SU-DHL-6 (cell line): ENCODE measurements around the gene GINS2.

ENCODE experiments used
- H2AFZ ChIP-seq: fragments of 200-600 bp; sonication (generic); 2 replicates; pipeline ENCODE4 v1.6.1; 2014; ENCODE audit warnings: low read depth, mild to moderate bottlenecking, moderate library complexity, mixed read lengths, antibody characterized with exemption, low read length; ENCODE audit not compliant: severe bottlenecking
- H3F3A ChIP-seq: fragments of 200-600 bp; shearing (Covaris generic); 2 replicates; pipeline ENCODE4 v1.6.0; 2016; ENCODE audit warnings: antibody characterized with exemption, mild to moderate bottlenecking; ENCODE audit not compliant: insufficient read depth
- H3K27ac ChIP-seq: fragments of 200-600 bp; sonication (generic); 2 replicates; pipeline ENCODE4 v1.5.1; 2016; ENCODE audit warnings: low read depth, mild to moderate bottlenecking, low read length, moderate library complexity, mixed read lengths
- H3K27me3 ChIP-seq: fragments of 200-600 bp; sonication (generic), shearing (Covaris generic); 2 replicates; pipeline ENCODE4 v1.6.0; 2014; ENCODE audit warnings: mild to moderate bottlenecking, low read length
- H3K36me3 ChIP-seq: fragments of 200-600 bp; sonication (generic); 2 replicates; pipeline ENCODE4 v1.6.1; 2014; ENCODE audit warnings: mild to moderate bottlenecking, low read length, mixed read lengths
- H3K4me2 ChIP-seq: fragments of 300-600, 200-600 bp; shearing (Covaris generic), sonication (generic); 2 replicates; pipeline ENCODE4 v1.6.0; 2014; ENCODE audit warnings: low read length, low read depth, mild to moderate bottlenecking; ENCODE audit not compliant: poor library complexity, severe bottlenecking
- H3K4me3 ChIP-seq: fragments of 200-600 bp; sonication (generic); 2 replicates; pipeline ENCODE4 v1.5.1; 2014; ENCODE audit warnings: antibody characterized with exemption, low read length, mild to moderate bottlenecking, mixed read lengths; ENCODE audit not compliant: insufficient read depth, poor library complexity, severe bottlenecking
- H3K79me2 ChIP-seq: fragments of 200-600 bp; sonication (generic); 2 replicates; pipeline ENCODE4 v1.6.1; 2014; ENCODE audit warnings: mild to moderate bottlenecking, low read length, moderate library complexity; ENCODE audit not compliant: insufficient read depth
- H3K9ac ChIP-seq: fragments of 200-600 bp; sonication (generic); 2 replicates; pipeline ENCODE4 v1.7.0; 2014; ENCODE audit warnings: mild to moderate bottlenecking, low read length
- H3K9me2 ChIP-seq: fragments of 200-600 bp; sonication (generic); replicated peaks from 2 replicates; pipeline ENCODE4 v1.6.1; 2014; ENCODE audit warnings: low read length; ENCODE audit not compliant: insufficient read depth
- H3K9me3 ChIP-seq: fragments of 200-600 bp; sonication (generic); 2 replicates; pipeline ENCODE4 v1.6.1; 2014; ENCODE audit warnings: low read length, mixed read lengths; ENCODE audit not compliant: insufficient read depth
- H4K20me1 ChIP-seq: fragments of 200-600 bp; sonication (generic); 2 replicates; pipeline ENCODE4 v1.6.1; 2014; ENCODE audit warnings: low read depth, mild to moderate bottlenecking, antibody characterized with exemption, low read length, moderate library complexity, mixed read lengths
- EZH2phosphoT487 ChIP-seq: fragments of 200-600 bp; sonication (generic), shearing (Covaris generic); conservative IDR thresholded peaks from 2 replicates; pipeline ENCODE4 v1.6.1; 2018; ENCODE audit warnings: mild to moderate bottlenecking, antibody characterized with exemption, low read length, moderate library complexity, mixed read lengths
- TF ChIP-seq, protein P1 (sequence below): fragments of 200-600 bp; sonication (generic); IDR thresholded peaks from one replicate; pipeline ENCODE4 v1.5.1; 2017; ENCODE audit warnings: antibody characterized with exemption, mild to moderate bottlenecking, low read length, moderate library complexity; ENCODE audit not compliant: insufficient read depth, poor library complexity, severe bottlenecking

The GINS2 gene

DNA sequence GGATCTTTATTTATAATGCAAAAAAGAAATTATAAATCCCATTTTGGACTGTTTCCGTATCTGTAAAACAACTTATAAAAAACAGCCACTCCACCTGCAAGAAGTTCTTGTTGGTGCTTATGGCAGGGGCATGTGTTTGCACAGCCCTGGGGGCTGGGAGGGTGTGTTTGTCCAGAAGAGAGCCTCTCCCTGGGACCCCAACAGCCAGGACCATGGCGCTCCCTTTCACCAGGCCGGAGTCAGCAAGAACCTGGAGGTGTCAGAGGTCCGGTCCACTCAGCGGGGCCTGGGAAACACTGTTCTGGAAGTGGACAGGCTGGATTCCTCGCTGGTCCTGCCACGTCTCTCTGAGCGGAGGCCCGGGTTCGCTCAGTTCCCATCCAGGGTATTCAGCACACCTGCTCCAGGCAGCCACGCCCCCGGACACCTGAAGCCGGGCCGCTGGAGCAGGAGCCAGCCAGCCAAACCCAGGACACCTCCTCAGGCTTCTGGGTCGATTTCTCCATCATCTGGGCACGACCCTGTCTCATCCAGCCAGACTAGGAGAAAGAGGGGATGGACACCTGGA is 18.9 kb upstream of the GINS2 start:
- Histone ChIP-seq H3K27me3 (no peaks in the 10 kb centered on the region), H3K79me2 (no peaks in the 10 kb centered on the region), H3K27ac (no peak overlapping the region)

DNA sequence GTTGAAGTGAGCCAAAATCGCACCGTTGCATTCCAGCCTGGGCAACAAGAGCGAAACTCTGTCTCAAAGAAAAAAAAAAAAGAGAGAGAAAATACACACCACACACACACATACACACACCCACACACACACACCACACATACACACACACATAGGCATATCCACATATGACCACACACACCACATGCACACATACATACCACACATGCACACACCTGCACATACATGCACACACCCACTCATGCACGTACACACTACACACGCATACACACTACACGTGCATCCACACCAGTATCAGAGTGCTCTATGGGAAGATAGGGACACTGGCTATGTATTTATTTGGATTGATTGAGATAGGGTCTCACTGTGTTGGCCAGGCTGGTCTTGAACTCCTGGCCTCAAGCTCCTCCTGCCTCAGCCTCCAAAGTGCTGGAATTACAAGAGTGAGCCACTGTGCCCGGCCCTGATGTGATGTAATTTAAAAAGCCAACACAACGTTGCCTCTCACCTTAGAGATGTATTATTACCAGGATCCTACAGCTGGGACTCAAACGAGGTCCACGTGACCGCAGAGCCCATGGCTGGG is 17.8 kb upstream of the GINS2 start:
- Histone ChIP-seq H3K9me2 (no peaks in the 10 kb centered on the region), H4K20me1 (no peaks in the 10 kb centered on the region), H3F3A (no peaks in the 10 kb centered on the region), H2AFZ (no peak overlapping the region), H3K27ac (no peak overlapping the region), H3K36me3 (no peaks in the 10 kb centered on the region), H3K27me3 (no peaks in the 10 kb centered on the region), H3K4me2 (no peak overlapping the region), H3K4me3 (no peak overlapping the region), H3K79me2 (no peaks in the 10 kb centered on the region), H3K9ac (no peak overlapping the region), H3K9me3 (no peaks in the 10 kb centered on the region)
- no peak for TF ChIP-seq EZH2phosphoT487
- TF ChIP-seq, protein P1, sequence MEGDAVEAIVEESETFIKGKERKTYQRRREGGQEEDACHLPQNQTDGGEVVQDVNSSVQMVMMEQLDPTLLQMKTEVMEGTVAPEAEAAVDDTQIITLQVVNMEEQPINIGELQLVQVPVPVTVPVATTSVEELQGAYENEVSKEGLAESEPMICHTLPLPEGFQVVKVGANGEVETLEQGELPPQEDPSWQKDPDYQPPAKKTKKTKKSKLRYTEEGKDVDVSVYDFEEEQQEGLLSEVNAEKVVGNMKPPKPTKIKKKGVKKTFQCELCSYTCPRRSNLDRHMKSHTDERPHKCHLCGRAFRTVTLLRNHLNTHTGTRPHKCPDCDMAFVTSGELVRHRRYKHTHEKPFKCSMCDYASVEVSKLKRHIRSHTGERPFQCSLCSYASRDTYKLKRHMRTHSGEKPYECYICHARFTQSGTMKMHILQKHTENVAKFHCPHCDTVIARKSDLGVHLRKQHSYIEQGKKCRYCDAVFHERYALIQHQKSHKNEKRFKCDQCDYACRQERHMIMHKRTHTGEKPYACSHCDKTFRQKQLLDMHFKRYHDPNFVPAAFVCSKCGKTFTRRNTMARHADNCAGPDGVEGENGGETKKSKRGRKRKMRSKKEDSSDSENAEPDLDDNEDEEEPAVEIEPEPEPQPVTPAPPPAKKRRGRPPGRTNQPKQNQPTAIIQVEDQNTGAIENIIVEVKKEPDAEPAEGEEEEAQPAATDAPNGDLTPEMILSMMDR: no peak

More for the DNA sequence above, 18.9 kb upstream of the GINS2 start:
- no peak overlapping the region for H2AFZ ChIP-seq
- H3K4me3 ChIP-seq: no peak overlapping the region
- H3K9me3 ChIP-seq: no peaks in the 10 kb centered on the region
- no peaks in the 10 kb centered on the region for H3K9me2 ChIP-seq
- no peaks in the 10 kb centered on the region for H3K36me3 ChIP-seq
- no peak overlapping the region for H3K4me2 ChIP-seq
- H3K9ac ChIP-seq: no peak overlapping the region
- no peaks in the 10 kb centered on the region for H3F3A ChIP-seq
- no peaks in the 10 kb centered on the region for H4K20me1 ChIP-seq
- no peak for TF ChIP-seq EZH2phosphoT487
- TF ChIP-seq, protein P1: no peak

- no peaks in the 10 kb centered on the region for H3K9me2 ChIP-seq
- H3K9ac ChIP-seq: no peak overlapping the region
- no peaks in the 10 kb centered on the region for H3K36me3 ChIP-seq
- TF ChIP-seq, protein P1: no peak
- no peak for TF ChIP-seq EZH2phosphoT487
- H3K4me3 ChIP-seq: no peak overlapping the region
- no peak overlapping the region for H2AFZ ChIP-seq
- H3K27me3 ChIP-seq: no peaks in the 10 kb centered on the region
- no peak overlapping the region for H3K27ac ChIP-seq
- H3K9me3 ChIP-seq: no peaks in the 10 kb centered on the region
- H4K20me1 ChIP-seq: no peaks in the 10 kb centered on the region
- no peaks in the 10 kb centered on the region for H3F3A ChIP-seq
- no peaks in the 10 kb centered on the region for H3K79me2 ChIP-seq
- H3K4me2 ChIP-seq: no peak overlapping the region
Measured at GRCh38 chr16:85704900-85705846, 16.4 kb upstream of the GINS2 start.
